ENCODE measurements around the gene SLC7A14.

Gene SLC7A14

DNA sequence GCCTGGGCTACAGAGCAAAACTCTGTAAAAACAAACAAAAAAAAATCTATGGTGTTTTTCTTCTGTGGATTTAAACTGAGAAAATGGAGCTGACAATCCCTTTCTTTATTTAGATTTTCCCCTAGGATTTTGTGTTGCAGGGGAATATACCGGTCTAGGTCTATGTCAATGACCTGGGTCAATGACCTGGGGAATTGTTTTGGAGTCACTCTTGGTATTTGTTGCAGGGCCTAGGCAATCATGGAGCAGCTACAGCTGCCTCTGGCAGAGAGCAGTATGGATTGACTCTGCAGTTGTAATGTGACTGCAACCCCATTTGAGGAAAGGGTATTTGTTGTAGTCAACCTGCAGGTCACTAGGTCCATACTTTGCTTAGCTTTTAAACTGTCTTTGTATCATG lies 37.6 kb upstream of the SLC7A14 start:
- TF ChIP-seq, protein P1, sequence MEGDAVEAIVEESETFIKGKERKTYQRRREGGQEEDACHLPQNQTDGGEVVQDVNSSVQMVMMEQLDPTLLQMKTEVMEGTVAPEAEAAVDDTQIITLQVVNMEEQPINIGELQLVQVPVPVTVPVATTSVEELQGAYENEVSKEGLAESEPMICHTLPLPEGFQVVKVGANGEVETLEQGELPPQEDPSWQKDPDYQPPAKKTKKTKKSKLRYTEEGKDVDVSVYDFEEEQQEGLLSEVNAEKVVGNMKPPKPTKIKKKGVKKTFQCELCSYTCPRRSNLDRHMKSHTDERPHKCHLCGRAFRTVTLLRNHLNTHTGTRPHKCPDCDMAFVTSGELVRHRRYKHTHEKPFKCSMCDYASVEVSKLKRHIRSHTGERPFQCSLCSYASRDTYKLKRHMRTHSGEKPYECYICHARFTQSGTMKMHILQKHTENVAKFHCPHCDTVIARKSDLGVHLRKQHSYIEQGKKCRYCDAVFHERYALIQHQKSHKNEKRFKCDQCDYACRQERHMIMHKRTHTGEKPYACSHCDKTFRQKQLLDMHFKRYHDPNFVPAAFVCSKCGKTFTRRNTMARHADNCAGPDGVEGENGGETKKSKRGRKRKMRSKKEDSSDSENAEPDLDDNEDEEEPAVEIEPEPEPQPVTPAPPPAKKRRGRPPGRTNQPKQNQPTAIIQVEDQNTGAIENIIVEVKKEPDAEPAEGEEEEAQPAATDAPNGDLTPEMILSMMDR (IDR thresholded peaks at IDR 0.05; ENCODE audit: insufficient read depth, low read depth, low read length, missing control alignments), result no peak
- no peak for DNase-seq (ENCODE audit: low read depth)
- no peak overlapping the region for H3K4me3 ChIP-seq (ENCODE audit: low read depth, low read length)

DNA sequence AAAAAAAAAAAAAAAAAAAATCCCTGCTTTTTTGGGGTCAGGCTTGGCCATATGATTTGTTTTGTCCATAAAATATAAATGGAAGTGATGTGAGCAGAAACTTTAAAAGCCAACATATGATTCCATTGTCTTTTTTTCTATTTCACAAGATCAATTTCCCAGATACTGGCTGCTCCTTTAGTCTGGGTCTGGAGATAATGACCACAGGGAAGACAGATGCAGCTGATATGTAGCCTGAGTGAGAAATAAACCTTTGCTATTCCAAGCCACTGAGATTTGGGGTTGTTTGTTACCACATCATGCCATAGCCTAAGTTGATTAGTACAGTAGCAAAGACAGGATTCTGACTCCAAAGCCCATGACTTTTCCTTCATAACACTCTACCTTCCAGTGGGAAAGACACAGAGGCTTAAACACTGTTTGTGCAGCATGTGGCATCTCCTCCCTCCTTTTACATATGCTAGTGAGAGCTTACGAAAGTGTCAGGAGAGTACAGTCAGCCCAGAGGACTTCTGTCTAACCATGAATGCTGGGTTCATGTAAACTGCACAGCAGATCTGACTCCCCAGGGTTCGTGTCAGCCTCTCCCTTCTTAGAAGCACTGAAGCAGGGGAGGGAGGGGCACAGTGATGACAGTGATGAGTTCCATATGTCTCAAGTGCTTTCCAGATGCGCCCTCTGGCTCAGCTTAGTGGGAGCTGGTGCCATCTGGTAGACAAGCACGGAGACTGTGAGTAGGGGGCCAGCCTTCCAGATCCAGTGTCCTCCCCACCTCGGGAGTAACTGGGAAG lies 36.7 kb upstream of the SLC7A14 start:
- TF ChIP-seq, protein P1 (IDR thresholded peaks at IDR 0.05; ENCODE audit: insufficient read depth, low read depth, low read length, missing control alignments), result no peak
- DNase-seq (ENCODE audit: low read depth), result peak; percentile 37
- H3K4me3 ChIP-seq (ENCODE audit: low read depth, low read length), result no peak overlapping the region

DNA sequence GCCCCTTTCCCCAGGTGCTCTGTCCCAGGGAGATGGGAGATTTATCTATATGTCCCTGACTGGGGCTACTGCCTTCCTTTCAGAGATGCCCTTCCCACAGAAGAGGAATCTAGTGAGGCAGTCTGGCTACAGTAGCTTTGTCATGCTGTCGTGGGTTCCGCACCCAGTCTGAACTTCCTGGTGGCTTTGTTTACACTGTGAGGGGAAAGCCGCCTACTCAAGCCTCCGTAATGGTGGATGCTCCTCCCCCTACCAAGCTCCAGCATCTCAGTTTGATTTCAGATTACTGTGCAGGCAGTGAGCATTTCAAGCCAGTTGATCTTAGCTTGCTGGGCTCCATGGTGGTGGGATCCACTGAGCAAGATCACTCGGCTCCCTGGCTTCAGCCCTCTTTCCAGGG lies 35.4 kb upstream of the SLC7A14 start:
- H3K4me3 ChIP-seq (ENCODE audit: low read depth, low read length), result no peak overlapping the region
- DNase-seq (ENCODE audit: low read depth), result no peak

DNA sequence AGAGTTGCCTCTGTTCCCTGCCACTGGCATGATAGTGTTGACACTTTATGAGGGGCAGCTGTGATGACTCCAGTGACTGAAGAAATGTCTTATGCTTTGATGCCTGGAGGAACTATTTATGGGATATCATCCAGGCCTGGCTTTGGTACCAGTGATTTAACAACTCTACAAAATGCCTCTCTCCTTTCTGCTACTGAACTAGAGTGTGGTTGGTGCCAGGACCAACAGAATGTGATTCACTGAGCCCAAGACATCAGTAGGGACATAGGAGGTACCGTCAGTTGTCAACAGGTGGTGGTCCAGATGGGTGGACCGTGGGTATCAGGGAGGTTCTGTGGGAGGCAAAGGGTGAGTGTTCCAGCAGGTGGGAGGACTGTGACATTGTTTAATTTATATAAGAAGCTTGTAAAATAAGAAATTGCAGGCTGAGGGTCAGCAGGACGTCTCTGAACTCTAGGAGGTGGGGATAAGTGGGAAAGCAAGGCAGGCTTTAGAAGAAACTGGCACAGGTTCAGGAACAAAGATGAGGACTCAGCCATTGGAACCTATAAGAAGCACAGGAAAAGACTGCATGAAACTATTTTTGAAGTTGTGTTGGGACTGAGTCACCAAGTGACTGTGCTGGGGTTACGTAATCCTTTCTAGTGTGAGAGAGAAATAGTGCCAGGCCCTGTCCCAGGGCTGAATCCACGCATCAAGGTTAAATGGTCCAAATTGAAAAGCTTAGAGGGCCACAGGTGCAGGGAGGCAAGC lies 28.5 kb upstream of the SLC7A14 start:
- TF ChIP-seq, protein P1 (IDR thresholded peaks at IDR 0.05; ENCODE audit: insufficient read depth, low read depth, low read length, missing control alignments), result no peak
- no peak for DNase-seq (ENCODE audit: low read depth)
- no peak overlapping the region for H3K4me3 ChIP-seq (ENCODE audit: low read depth, low read length)

More for the DNA sequence above, 35.4 kb upstream of the SLC7A14 start:
- TF ChIP-seq, protein P1 (IDR thresholded peaks at IDR 0.05; ENCODE audit: insufficient read depth, low read depth, low read length, missing control alignments), result no peak

DNA sequence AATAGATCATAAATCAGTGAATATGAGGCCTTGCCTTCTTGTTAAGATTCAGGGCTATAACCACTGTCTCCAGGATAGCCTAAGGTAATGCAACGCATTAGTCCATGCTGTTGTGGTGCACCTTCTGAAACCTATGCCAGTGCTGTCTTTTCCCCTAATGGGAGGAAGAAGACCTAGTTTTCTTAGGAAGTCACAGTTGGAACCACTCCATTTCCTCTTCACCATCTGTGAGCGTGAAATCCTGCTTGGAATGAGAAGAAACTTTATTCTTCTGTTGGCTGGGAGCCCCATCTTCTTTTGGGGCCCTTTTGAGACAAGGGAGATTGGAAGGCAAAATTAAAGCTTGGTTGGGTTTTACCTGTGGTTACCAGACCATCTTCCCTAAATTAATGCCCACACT lies 25.9 kb upstream of the SLC7A14 start:
- TF ChIP-seq, protein P1 (IDR thresholded peaks at IDR 0.05; ENCODE audit: insufficient read depth, low read depth, low read length, missing control alignments), result no peak
- no peak for DNase-seq (ENCODE audit: low read depth)
- no peak overlapping the region for H3K4me3 ChIP-seq (ENCODE audit: low read depth, low read length)

DNA sequence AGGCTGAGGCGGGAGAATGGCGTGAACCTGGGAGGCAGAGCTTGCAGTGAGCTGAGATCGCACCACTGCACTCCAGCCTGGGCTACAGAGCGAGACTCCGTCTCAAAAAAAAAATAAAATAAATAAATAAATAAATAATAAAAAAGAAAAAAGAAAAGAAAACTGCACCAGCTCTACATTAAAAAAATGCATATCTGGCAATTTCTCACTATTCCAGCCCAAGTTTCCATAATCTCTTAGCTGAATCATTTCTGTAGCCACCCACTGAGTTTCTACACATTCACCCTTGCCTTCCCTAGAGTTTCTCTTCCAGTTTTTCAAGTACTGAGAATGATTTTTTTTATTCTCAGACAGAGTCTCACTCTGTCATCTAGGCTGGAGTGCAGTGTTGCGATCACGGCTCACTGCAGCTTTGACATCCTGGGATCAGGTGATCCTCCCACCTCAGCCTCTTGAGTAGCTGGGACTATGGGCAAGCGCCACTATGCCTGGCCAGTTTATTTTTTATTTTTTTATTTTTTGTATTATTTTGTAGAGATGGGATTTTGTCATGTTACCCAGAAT lies 24.5 kb upstream of the SLC7A14 start:
- DNase-seq (ENCODE audit: low read depth), result peak; percentile 14
- H3K4me3 ChIP-seq (ENCODE audit: low read depth, low read length), result no peak overlapping the region
- TF ChIP-seq, protein P1 (IDR thresholded peaks at IDR 0.05; ENCODE audit: insufficient read depth, low read depth, low read length, missing control alignments), result no peak

Measured in GM12865 (cell line).